PC-3 (cell line): ENCODE data around the gene RPL29.

Experiments
- CTCF ChIP-seq: fragments of 300-600 bp; sonication (generic); conservative IDR thresholded peaks from 2 replicates; pipeline ENCODE4 v1.5.1; 2017; ENCODE audit warnings: antibody characterized with exemption, low read depth, mild to moderate bottlenecking, low read length
- EZH2phosphoT487 ChIP-seq: fragments of 300-600 bp; sonication (generic); IDR thresholded peaks from 2 replicates; pipeline ENCODE4 v1.6.1; 2018; ENCODE audit warnings: mild to moderate bottlenecking, antibody characterized with exemption, low read length, borderline replicate concordance

- TF ChIP-seq CTCF = no peak
- no peak for TF ChIP-seq EZH2phosphoT487
These were observed 30.3 kb upstream of the RPL29 start for GRCh38 chr3:52026041-52026440.
